Measurements from ENCODE around the gene FILIP1L.

Gene FILIP1L

DNA sequence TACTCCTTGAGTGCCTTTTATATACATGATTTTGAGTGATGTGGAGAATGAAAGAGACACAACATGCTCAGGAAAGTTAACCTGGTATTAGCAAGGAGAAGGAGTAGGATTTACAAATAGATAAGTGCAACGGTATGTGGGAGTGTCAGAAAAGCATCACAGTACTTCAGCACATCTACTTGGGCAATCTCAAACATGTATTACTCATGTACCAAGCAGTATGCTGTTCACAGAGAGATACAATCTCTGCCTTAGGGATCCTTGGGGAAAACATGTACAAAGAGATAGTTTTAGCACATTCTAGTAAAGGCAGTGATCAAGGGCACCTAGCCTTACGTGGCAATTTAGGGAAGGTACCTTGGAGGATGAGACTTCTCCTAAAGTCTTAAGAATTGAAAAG lies 146.5 kb downstream of the FILIP1L start:
- DNase-seq: no peak

DNA sequence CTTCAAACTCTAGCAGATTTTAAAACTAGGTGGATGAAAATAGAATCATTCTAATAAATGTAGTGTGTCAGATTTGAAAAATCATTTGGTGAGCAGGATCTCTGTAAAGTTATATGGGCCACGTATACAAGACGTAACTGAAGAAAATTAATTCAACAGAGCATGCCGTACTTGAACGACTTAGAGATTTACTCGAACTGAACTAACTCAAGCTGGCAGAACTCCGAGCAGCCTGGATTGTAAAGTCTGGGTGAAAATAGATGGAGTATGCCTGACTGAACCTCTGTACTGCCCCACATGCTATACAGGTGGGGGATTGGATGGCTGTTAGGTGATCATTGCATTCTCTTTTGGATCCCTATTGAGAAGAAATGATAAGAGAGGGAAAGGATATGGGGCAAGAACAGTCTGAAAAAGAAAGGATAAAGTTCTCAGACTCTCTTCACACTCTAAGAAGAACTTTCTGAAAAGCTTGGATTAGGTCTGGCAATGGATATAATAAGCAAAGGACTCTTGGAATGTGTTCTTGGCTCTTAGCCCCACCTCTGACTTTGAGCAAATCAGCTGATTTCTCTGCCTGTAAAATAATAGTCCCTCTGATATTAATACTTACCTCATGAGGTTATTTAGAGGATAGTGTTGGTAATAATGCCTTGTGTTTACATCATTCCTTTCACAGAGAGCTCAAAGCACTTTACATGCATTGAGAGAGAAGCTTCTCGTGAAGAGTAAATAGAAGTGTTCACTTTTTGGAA lies 147.5 kb downstream of the FILIP1L start:
- DNase-seq: no peak

DNA sequence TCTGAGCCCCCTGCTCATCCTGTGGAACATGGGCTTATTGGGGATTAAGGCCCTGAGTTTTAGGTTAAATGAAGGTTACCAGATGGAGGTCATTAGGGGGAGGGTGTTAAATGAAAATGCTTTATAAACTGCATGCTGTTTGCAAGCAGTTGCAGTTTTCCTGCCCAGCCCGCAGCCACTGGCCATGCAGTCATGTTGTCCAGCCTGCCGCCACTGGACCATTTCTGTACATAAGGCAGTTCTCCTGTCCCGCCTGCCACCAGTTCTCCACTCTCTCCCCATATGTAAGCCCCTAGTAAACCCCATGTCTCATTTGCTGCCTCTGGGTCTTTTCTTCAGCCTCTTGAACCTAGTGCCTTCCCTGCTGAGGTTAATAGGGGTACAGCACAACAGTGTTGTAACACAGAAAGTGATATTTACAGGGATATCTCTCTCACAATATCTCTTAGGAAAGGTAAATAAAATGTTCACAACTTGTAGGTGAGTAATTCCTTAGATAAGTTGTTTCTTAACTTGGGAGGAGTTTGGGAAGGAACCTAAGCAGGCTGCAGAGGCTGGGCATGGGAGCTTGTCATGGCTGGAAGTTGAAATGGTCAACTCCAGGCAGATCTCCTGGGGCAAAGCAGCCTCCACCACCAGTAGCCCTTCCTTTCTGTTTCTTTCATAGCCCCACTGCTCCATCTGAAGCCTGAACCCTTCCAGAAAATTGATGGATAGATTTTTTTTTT lies 148.5 kb downstream of the FILIP1L start:
- DNase-seq: no peak

DNA sequence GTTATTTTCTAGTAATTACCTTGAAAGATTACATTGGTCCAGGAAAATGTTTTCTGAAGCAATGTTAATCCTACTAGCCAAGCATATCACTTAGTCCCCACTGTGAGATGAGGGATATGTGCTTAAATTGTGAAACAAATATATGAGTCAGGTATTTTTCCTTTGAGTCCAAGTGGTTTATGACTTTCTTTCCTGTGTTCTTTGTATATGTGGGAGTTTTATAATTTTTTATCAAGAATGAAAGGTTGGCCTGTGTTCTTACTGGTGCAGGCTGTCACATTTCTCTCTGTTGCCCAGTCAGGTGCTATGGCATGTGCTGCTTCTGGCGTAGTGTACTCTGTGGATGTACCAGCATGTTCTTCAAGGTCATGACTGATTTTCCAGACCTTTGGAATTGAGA lies 149.2 kb downstream of the FILIP1L start:
- DNase-seq: no peak

DNA sequence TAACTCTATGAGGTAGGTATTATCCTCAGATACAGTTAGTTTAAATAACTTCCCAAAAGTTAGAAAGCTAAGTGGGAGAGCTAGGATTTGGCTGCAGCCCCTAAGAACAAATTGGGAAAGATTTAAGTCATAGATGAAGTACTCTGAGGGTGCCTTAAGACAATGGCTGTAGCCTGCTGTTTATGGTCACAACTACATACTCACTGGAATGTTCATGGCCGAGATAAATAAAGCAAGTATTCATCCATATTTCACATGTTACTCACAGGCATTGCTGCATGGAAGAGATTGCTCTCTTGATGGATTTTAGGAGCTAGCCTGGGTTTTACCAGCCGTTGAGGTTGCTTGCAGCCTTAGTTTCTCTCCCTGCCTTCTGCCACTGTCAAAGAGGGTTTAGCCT lies 151.6 kb downstream of the FILIP1L start:
- no peak for DNase-seq

DNA sequence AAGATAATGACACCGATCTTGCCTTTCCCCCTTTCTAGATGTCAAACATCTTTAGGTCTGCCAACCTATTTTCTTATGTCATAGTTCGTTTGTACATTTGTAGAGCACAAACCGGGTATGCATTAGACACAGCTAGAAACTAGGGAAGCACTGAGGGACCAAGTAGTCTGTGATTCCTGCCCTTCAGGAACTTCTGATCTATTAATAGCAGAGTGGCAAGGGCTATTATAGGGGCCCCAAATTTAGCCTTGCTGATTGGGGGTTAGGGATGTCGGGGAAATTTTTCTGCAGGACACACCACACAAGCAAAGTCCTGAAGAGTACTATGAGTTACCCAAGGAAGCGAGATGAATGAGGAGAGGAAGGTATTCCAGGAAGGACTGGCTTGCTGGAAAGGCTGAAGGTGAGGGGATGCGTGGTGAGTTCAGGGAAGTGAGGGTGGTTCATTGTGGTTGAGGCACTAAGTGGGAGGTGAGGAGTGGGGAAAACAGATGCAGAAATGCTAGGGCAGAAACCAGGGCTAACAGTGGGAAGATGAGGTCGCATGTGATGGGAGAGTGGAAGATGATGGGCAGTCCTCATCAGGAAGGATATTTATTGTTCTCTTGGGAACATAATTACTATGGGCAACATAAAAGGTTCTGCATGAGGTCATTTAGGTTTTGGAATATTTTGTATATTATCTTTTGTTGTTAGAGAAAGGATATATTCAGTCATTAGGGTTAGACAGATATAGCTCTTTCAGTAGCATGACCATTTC lies 152.4 kb downstream of the FILIP1L start:
- DNase-seq: no peak

DNA sequence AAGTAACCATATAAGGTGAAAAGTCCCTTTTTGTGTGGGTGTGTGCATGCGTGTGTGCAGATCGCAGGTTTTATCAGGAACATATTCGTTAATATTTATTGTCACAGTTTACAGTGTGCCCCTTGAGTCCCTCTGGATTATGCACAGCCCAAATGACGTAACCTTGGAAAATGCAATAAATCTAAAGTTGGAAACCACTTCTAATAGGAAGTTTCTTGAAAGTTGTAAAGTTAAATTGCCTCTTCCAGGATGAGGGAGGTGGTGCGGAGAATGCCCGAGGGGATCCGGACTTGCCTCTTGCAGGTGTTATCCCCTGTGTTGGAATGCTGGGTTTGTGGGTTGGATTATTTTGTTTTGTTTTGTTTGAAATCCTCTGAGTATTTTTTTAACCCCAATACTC lies 153.4 kb downstream of the FILIP1L start:
- DNase-seq: no peak

DNA sequence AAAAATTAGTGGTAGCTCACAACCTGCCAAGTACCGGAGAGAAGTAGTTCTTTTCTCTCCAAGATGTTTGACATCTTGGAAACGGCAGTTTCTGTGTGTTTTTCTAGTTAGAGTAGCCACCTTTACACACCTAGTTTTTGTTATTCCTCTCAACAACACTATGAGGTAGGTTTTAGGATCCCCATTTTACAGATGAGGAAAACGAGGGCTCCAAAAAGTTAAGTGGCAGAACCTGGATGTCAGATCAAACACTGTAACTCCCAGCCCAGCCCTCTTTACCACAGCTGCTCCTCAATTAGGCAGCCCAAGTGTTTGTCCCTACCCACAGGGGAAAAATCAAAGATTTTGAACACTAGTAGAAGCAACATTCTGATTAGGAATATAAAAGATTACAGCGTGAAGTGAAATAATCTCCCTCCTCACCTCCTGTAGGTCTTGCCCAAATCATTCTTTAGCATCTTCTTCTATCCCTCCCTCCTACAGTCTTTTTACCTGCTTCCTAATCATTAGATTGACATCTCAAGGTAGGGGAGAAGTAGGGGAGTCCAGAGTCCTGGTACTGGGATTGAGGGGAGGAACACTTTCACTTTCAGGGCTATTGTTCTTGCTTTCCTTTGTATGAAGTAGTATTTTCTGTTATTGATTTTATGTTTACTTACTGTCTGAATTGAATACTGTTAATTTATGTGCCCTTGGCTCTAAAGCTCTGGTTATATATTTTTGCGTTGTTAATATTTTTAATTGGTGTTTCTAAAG lies 154.0 kb downstream of the FILIP1L start:
- no peak for DNase-seq

DNA sequence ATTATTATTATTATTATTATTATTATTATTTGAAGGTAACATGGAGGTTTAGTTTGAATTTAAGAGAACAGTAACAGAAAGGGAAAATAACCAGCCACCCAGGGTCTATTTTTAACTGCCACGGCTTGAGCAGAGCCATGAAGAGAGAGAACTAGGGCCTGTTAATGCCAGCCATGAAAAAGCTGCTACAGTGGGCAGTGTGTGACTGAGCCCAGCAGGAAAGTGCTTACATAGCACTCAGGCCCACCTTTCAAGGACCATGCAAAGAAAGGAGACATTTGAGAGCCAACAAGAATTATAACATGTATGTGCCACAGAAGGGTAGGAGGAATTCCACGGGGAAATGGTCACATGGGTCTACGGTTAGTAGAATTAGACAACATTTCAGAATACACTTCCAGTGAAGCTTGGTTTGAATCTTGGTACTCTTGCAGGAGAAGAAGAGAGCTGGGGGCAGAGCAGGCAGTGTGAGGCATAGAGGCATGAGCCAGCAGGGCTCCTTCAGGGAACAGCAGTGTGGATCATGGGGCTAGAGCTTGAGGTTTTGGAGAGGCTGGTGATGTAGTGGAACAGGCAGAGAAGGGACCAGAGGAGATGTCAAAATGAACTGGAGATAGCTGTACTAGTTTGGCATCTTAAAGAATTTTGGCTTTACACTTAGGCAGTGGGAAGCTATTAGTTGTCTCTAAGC lies 155.9 kb downstream of the FILIP1L start:
- DNase-seq: no peak

DNA sequence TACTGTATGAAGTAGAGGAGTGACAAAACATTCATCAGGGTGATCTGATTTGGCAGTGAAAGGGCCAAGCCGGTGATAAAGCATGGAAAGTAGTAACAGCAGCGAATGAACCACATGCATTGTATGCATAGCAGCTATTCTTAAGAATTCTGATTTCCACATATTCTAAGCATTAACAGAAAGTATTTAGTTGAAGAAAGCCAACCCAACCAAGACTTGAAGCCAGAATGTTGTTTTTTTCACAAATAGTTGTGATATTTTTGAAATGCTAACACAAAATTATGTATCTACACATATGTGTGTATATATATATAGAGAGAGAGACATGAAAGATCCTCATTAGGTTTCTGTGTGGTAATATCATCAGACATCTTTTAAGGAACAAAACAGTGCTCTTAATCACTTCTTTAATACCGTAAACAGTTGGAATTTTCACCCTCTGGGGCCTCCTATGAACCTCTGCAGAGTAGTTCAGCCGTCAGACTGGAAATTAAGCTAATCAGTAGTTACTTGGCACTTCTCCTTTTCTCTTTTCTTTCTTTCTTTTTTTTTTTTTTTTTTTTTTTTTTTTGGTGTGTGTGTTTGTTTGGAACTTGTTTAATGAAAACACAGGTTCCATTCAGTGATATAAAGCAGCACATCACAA lies 157.0 kb downstream of the FILIP1L start:
- no peak for DNase-seq

DNA sequence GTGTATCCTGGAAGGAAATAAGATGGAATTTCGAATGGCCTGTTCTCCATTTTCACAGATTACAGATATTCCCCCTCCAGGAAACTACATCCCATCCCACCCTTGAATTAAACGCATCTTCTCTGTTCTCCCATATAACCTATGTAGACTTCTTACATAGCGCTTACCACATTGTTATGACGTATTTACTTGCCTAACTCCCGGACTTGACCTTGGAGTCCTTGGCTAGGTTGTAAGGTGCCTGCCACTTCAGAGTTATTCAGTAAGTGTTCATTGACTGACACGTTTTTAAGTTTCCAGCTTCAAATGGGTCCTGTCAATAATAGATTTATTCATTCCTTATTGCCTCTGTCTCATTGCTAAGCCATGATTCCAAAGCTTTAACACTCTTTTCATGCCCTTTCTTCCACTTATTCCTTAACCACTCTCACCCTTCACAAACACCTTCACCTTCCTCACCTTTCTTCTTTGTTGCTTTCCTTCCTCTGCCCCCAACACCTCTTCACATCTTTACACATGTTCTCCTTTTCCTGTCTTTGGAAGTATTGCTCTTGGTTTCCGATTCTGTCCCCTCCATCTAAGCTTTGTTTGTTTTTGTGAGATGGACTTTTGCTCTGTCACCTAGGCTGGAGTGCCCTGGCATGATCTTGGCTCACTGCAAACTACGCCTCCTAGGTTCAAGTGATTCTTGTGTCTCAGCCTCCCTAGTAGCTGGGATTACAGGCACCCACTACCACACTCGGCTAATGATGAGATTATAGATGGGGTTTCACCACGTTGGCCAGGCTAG lies 158.3 kb downstream of the FILIP1L start:
- DNase-seq: no peak

DNA sequence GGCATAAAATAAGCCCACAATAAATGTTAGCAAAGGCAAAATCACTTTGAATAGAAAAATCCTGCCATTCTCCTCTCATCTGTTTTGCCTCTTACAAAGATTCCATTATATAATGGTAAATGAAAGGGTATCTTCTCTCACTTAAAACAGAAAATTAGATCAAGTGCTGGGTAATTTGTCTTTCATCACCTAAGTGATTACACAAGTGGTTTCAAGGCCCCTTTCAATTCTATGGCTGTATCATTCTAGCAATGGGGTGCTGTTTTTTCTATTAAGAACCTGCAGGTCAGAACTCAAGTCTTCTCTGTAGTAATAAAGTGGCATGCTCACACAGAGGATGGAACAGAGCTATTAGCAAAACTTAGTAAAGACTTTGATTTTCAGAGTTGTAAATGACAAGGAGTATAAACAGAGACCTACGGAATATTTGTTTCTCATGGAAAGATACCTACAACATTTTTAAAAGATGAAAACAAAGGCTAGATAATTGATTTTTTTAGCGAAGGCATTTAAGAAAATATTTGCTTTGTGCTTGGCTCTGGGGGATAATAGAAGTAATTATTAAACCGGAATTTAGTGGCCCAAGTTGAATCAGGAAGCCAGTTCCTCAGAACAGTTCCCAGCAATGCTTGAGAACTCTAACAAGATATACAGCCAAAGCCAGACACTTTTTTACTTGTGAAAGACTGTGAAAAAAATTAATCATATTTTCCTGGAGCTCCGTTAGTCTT lies 159.2 kb downstream of the FILIP1L start:
- DNase-seq: no peak

DNA sequence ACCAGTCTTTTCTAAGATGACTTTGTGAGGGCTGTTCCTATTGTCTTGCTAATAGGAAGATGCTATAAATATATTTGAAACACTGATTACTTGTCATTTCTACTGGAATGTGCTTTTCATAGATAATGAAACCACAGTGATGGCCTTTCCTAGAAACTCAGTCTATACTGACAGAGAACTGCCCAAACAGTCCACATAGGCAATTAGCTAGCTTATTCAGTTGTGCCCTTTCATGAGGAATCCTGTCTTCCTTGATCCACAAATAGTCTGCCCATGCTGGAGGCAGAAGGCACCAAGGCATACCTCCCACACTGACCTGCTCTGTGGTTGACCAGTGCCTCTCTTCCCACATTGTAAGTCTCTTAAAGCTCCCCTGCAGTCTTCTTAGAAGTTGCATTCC lies 160.7 kb downstream of the FILIP1L start:
- no peak for DNase-seq

DNA sequence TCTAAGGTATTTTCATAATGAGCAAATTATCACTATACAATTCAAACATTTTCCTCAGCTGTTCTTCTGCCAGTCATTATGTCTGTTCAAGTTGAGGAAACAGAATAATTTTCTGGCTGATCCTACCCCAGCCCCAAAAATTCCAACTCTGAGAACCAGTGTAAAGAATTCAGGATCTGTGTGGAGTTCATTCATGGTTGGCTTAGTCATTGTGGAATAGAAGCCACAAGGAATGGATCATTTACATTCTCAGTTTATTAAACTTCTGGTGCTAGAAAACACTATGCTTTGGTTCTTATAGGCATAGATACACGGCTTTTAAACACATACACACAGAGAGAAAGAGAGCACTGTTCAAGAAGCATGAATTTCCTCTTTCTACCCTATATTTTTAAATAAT lies 162.0 kb downstream of the FILIP1L start:
- DNase-seq: no peak

DNA sequence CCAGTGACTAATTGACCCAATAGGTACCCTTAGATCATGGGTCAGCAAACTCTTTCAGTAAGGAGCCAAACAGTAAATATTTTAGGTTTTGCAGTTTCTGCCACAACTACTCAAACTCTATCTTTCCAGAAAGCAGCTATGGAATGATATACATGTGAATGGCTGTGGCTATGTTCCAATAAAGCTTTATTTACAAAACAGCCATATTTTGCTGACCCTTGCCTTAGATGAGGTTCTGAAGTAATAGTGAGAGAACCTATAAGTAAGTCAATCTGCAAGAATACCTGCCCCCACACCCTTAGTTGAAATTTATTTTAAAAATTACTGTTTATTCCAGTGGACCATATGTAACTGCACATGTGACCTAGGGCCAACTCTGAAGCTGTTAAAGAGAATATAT lies 162.6 kb downstream of the FILIP1L start:
- DNase-seq: no peak

DNA sequence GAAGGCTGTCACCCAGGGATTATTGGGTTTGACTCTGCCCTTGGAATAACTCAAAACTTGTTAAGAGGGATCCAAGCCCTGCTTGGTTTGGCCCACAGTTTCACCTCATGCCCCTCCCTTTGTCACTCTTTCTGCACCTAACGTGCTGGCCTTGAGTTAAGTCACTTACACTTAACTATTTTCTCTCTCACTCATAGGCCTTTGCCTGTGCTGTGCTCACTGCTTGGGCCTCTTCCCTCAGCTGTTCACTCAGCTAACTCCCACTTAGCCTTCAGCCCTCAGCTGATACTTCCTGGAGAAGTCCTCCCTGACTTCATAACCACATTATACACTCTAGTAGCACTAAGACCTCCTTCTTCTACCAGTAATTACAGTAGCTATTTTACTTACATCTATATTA lies 163.4 kb downstream of the FILIP1L start:
- no peak for DNase-seq

DNA sequence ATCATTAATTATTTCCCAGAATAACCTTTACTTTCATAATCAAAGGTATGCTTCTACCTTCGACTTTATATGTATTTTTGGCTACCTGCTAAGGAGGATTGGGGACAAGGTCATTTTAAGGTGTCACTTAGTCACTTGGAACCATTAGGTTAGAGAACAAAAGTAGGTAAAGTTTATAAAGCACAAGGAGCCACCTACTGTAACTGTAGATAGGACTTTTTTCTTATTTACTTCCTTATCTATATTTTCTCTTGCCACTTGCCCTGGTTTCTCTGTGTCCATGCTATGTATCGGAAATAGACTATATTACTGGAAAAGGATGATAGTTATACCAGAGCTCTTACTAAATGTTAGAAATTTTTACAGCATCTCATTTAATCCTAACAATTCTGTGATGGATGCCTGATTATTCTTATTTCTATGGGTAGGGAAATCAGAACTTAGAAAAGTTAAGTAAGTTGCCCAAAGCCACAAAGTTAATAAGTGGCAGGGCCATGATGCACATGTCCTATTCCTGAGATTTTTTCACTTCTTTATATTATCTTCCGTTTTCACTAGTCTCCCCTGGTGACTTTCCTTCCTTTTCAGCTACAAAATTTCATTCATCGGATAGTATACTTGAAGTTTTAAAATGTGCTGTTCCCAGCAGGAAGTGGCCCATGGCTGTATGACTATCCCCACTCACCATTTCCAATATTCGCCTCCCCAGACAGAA lies 164.2 kb downstream of the FILIP1L start:
- no peak for DNase-seq

DNA sequence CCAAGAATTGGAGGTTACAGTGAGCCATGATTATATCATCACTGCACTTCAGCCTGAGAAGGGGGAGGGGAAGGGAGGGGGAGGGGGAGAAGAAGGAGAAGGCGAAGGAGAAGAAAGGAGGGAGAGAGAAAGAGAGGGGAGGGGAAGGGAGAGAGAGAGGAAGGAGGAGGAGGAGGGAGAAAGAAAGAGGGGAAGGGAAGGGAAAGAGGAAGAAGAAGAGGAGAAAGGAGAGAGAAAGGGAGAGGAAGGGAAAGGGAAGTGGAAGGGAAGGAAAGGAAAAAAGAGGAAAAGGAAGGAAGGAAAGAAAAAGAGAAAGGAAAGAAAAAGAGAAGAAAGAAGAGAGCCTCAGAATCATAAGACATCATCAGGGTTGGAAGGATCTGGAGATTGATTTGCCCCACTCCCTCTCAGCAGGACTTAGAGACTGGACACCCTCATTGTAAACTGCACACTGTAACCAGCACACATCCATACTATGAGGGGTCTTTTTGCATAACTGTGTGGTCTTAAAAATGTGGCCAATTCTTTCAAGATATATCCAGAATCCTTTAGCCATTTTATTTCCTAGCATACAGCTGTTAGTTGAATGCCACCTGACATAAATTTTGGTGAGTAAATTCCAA lies 165.7 kb downstream of the FILIP1L start:
- no peak for DNase-seq

DNA sequence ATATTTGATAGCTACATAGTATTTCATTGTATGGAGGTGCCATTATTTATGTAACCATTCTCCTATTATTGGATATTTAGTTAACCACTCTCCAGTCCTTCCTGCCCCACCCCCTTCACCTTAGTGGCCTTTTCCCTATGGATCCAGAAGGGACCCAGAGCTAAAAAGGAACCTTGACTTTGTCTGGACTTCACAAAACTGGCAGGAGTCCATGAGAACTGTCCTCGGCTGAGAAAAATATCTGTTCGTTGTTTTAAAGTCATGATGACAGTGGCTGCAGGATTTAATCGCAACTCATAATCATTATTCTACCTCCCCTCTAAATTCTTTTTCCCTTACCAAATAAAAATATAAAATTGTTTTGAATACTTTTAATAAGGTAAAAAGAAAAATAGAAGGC lies 166.9 kb downstream of the FILIP1L start:
- no peak for DNase-seq
